ENCODE data around the gene IFI27.

- TF ChIP-seq, protein P1, sequence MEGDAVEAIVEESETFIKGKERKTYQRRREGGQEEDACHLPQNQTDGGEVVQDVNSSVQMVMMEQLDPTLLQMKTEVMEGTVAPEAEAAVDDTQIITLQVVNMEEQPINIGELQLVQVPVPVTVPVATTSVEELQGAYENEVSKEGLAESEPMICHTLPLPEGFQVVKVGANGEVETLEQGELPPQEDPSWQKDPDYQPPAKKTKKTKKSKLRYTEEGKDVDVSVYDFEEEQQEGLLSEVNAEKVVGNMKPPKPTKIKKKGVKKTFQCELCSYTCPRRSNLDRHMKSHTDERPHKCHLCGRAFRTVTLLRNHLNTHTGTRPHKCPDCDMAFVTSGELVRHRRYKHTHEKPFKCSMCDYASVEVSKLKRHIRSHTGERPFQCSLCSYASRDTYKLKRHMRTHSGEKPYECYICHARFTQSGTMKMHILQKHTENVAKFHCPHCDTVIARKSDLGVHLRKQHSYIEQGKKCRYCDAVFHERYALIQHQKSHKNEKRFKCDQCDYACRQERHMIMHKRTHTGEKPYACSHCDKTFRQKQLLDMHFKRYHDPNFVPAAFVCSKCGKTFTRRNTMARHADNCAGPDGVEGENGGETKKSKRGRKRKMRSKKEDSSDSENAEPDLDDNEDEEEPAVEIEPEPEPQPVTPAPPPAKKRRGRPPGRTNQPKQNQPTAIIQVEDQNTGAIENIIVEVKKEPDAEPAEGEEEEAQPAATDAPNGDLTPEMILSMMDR (IDR thresholded peaks at IDR 0.05) = no peak
- no peak for TF ChIP-seq POLR2AphosphoS5 (IDR thresholded peaks at IDR 0.05)
Measured at GRCh38 chr14:94142247-94142646, 31.7 kb downstream of the IFI27 start.

Data from prostate gland (tissue), 2 donors.